GM21786 (cell line): ENCODE data around the gene UBE2U.
A peak's percentile ranks its signal among the peaks of the same experiment; 100 is the strongest.
"Not testable (repeated sequence)": the region's sequence is repeated elsewhere in the genome, so short reads cannot be mapped to it uniquely, and the experiment has no call there.

Source experiments
- ATAC-seq: cut with Tn5 transposase; IDR thresholded peaks from one replicate; pipeline ENCODE4 v1.9.1; 2021; ENCODE audit not compliant: unreplicated experiment

The UBE2U gene

DNA sequence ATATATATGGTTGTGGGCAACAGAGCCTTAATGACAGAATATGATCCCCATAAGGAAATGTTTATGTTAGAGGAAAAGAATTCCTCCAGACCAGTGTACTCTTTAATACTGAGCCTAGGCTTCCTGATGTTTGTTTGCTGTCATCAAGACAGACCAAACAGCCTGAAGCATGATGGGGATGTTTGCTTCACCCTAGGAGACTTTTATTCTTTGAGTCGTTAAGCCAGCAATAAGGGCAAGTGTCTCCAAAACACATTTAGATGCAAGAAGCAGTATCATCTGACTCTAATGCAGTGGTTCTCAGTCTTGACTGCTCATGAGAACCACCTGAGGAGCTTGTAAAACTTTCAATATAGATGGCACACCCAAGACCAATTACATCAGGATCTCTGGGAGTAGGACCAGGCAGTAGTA lies 33.1 kb downstream of the UBE2U start:
- ATAC-seq = no peak

DNA sequence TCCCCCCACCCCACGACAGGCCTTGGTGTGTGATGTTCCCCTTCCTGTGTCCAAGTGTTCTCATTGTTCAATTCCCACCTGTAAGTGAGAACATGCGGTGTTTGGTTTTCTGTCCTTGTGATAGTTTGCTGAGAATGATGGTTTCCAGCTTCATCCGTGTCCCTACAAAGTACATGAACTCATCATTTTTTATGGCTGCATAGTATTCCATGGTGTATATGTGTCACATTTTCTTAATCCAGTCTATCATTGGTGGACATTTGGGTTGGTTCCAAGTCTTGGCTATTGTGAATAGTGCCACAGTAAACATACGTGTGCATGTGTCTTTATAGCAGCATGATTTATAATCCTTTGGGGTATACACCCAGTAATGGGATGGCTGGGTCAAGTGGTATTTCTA lies 36.1 kb downstream of the UBE2U start:
- ATAC-seq = not testable (repeated sequence)

DNA sequence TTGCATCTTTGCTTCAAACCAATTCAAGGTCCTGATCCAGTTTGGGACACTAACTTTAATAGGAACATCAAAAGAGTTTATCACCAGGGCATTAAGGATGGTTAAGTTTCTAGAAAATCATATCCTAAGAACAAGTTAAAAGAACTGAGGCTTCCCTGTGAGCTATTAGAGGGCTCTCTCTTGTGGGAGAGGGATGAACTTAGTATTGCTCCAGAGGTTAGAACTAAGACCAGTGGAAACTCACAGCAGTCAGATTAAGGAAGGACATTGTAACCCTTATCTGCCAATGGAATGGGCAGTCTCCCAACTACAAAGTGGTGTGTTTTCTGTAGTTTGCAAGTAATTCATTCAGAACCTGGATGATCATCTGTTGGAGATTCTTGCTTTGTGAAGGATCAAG lies 36.8 kb downstream of the UBE2U start:
- ATAC-seq = no peak

DNA sequence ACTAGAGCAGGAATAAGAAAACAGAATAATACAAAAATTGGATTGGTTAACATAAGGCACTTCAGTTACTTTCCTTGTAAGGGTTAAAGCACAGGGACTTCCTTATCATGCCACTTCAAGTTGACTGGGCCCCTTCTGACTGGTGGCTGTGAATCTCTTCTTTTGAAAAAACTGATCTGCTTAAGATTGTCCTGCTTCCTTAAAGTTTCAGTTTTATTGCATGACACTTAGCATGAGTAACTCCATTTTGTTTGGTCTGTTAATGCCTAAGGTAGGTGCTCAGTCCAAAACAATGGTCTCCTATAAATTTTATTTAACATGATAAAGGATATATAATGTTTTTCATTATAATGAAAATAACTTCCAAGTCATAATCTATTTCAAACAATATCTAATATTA lies 37.6 kb downstream of the UBE2U start:
- ATAC-seq = no peak

DNA sequence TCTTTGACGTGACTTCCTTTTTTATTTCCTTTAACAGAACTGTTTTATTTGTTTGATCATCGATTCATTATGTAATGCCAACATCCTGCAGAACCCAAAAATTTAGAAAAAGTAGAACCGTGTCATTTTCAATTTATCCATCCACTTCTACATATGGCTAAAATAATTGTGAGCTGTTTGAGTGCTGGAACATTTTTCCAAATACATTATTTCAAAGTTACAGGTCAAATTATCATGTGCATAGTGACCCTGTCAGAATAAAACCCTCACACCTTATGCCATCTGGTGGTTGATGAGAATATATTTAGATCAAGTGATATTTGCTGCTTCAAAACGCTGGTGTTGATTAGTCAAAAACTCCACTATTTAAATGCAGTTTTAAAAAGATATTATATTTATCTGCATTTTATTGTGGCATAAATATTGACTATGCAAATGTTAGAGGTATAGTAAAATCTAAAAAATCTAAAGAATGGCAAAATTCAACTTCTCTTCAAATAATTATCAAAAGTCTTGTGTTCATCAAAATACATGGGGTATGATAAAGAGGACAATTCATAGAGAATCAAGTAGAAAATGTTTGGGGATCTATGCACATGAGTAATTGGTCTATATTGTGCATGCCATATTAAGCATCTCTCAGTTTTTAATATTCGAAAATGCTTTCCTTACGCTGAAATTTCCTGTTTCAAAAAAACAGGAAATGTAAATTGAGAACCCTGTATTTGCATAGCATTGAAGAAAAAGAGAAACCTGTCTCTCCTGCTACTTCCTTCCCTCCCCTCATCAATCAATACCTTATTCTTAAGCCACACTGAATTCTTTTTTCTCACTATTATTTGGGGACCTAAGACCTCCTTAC lies 39.7 kb downstream of the UBE2U start:
- ATAC-seq = no peak

DNA sequence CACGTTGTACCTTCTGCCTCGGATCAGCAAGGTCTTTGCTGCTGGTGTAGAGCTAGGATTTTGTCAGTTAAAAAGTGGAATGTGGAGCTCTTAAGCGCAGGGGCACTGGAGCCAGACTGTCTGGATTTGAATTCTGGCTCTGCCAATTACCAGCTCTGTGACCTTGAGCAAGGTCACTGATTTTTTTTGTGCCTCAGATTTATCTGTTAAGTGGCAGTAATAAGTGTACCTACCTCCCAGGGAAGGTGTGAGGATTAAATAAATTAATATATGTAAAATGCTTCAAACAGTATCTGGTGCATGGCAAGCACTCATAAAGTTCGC lies 40.3 kb downstream of the UBE2U start:
- no peak for ATAC-seq

DNA sequence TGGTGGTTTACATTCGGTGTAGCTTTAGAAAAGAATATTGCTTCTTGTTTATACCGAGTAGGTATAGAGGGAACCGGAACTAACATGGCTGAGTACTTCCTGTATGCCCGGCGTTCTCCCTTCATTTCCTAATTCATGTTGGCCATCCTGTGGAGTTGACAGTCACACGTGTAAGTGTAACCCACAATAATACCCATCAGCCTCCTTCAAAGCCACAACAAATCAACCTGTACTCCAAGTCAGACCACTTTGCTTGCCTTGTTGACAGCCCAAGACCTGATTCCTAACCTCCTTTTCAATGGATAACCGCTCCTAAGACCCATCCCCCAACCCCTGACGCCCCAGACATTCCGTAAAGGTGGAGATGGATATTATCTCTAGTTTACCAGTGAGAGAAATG lies 42.1 kb downstream of the UBE2U start:
- no peak for ATAC-seq

DNA sequence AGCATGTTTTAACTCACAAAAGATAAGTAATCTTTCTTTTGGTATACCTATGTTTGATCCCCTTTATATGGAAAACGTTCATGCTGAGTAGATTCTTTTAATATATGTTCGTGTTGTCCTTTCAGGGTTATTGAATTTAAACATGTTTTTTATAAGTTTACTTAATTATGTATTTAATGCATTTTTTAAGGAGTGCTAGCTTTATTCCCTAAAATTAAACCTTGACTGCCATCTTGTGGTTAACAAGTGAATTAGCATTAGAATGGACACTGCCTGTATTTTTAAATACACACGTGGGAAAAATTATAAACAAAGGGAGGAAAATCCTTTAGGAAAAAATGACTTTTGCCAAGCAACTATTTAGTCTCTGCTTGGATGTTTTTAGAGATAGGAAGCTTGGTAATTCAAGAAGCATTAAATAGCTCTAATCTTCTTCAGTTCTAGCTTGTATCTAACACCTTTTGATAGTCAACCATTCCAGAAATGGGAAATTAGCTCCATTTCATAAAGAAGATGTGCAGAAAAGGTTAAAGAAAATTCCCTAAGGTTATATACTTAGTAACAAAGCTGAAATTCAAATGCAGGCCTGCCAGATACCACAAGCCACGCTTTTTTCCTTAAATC lies 43.0 kb downstream of the UBE2U start:
- no peak for ATAC-seq

DNA sequence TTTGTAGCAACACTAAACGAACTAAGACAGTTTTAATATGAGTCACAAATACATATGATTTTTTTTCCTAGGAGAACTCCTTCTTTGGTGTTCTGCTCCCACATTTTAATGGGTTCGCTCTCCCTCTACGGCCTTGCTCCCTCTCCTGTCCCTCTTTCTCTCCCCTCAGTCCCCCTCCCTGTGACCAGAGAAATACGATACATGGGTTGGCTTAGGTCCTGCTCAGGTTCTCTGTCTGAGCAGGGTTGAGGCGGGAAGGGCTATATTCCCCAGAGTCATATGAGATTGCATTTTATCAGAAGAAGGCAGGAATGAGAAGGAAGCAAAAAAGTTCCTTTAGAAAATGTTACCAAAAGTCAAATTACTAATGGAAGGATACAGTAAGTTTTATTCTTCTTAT lies 44.6 kb downstream of the UBE2U start:
- ATAC-seq = no peak

DNA sequence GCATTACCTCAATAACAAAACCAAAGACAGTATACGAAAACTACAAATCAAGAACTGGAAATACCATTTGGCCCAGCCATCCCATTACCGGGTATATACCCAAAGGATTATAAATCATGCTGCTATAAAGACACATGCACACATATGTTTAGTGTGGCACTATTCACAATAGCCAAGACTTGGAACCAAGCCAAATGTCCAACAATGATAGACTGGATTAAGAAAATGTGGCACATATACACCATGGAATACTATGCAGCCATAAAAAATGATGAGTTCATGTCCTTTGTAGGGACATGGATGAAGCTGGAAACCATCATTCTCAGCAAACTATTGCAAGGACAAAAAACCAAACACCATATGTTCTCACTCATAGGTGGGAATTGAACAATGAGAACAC lies 47.0 kb downstream of the UBE2U start:
- ATAC-seq = not testable (repeated sequence)

DNA sequence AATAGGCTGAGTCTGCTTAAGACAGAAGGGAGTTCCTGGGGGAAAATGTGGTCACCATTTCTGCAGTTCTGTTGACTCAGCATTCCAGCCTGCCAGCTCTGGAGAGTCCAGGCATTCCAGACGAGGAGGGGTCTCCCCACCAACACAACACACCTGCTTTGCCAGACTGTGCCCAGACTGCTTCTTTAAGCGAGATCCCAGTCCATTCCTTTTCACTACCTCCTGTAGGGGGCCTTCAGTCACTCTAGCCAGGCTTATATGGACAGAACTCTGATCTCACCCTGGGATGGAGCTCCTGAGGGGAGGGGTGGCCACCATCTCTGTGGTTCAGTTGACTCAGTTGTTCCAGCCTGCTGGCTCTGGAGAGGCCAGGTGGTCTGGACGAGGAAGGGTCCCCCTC lies 48.5 kb downstream of the UBE2U start:
- no peak for ATAC-seq

DNA sequence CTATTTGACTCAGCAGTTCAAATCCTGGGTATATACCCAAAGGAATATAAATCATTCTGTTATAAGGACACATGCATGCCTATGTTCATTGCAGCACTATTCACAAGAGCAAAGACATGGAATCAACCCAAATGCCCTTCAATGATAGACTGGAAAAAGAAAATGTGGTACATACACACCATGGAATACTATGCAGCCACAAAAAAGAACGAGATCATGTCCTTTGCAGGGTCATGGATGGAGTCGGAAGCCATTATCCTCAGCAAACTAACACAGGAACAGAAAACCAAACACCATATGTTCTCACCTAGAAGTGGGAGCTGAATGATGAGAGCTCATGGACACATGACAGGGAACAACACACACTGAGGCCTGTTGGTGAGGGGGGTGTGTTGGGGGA lies 53.8 kb downstream of the UBE2U start:
- not testable (repeated sequence) for ATAC-seq

DNA sequence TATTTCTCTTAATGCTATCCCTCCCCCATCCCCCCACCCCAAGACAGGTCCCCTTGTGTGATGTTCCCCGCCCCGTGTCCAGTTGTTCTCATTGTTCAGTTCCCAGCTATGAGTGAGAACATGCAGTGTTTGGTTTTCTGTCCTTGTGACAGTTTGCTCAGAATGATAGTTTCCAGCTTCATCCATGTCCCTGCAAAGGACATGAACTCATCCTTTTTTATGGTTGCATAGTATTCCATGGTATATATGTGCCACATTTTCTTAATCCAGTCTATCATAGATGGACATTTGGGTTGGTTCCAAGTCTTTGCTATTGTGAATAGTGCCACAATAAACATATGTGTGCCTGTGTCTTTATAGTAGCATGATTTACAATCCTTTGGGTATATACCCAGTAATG lies 55.0 kb downstream of the UBE2U start:
- not testable (repeated sequence) for ATAC-seq

DNA sequence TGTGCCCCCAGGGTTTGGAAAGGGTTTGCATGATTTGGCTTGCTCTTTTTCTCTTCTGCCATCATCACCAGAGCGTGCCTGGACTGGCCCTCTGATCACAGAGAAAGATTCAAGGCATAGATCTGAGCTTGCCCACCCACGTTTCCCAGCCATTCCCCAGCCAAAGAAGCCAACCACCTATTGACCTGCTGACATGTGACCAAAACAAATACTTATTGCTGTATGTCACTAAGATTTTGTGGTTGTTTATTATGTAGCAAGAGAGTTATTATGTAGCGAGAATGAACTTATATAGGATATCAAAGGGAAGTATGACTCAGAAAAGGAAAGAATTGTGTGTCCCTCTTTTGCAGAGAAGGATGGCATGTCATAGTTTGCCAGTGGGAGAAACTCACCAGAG lies 59.9 kb downstream of the UBE2U start:
- no peak for ATAC-seq

DNA sequence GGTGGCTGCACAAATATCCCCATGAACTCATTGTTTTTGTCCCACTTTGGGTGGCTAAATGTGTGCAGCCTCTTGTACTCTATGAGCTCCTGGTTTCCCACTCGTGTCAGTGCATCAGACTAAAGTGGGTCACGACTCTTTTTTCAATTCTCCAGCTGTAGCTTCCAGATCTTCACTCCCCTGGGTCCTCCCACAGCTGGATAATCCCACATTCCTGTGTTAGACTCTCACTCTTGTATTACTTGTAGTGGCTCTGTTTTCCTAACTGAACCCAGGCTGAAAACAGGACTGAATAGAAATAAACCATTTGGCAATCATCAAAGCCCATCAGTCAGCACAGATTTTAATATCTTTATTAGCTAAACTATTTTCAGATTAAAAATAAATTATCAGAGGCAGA lies 60.4 kb downstream of the UBE2U start:
- ATAC-seq = no peak

DNA sequence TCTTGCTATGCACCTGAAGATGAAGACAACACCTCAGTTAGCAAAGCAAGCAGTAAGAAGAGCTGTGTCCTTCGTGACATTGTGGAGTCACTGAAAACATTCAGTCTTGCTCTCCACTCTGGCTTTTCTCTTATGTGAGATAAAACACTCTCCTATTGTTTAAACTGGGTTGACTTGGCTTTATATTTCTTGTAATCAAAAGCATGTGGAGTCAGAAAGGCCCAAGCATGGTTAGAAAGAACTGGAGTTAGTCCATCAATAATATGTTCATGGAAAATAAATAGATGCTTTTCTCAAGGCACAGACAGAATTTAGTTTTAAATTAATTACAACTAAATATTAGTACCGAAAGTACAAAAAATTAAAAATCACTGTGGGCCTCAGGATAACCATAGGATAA lies 61.7 kb downstream of the UBE2U start:
- ATAC-seq = no peak

DNA sequence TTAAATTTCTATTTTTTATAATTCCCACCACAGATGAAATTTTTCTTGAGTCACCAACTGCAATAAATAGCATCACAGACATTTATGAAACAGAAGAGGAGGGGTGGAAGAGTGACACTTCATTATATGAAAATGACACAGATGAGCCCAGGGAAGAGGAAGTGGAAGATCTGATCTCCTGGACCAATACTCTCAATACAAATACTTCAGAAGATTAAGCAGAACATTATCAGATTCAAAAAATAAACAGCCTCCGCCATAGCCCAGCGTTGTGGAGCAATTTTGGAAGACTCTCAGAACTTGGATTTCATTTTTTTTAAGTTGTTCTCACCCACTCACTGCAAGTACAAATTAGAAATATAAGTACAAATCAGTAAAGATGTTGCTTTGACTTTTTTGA lies 63.6 kb downstream of the UBE2U start:
- no peak for ATAC-seq

DNA sequence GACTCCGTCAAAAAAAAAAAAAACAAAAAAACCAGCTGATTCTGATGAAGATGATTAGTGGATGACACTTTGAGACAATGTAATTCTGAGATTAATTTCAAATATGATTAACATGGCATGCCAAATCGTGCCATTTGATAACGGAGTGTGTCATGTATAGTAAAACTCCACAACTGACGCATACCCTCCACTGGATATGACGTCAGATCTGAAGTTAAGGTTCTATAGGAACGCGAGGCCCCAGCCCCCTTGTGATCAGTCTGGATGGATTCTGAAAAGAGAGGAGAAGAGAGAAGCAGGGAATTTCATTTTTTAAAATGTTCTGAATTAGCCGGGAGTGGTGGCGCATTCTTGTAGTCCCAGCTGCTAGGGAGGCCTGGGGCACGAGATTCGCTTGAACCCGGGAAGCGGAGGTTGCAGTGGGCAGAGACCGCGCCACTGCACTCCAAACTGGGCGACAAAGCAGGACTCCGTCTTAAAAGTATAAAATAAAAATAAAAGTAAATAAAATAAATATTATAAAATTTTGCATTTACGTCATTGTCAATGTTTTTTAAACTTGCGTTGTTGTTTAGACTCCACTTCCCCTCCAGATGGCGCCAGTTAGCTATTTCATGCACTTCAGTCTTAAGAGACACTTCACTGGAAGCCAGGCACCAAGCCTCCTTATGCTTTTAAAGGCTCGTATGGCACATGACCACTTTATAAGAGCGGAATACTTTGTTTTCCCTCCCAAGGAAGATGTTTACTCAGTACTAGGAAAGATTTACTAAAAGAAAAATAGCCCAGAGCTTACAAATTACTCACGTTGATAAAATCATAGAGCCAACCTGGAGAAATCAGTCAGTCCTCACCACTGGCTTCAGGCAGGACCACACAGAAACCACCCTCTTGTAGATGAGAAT lies 65.5 kb downstream of the UBE2U start:
- peak; percentile 76 for ATAC-seq

DNA sequence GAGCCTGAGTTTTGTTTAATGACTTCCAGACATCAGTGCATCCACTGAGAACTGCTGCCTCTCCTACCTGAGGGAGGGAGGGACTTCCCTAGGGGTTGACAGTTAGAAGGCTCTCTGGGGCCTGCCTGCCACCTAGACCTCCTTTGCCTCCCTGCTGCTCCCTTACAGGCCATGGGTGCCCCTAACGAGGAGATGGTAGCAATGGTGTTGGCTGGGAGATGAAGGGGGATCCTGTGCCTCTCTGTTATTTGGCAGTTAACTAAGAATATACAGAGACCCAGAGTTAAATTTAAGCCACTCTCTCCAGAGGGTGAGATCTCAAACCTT lies 66.1 kb downstream of the UBE2U start:
- ATAC-seq = no peak

DNA sequence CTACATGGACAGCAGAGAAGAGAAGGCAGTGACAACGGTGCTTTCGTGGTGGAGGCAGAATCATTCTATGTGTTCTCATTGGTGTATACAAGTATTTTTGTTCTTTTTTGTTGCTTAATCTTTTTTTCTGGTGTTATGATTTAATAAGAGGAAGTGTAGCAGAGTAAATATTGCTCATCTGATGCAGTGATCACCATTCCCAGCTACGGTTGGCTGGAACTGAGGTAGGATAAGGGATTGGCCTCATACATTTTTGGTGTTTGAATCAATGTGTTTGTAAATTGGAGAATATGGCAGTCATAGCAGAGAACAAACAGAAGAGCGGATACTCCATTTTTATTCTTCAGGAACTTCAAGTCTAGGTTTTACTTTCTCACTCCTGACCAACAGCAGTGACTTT lies 76.6 kb downstream of the UBE2U start:
- no peak for ATAC-seq

DNA sequence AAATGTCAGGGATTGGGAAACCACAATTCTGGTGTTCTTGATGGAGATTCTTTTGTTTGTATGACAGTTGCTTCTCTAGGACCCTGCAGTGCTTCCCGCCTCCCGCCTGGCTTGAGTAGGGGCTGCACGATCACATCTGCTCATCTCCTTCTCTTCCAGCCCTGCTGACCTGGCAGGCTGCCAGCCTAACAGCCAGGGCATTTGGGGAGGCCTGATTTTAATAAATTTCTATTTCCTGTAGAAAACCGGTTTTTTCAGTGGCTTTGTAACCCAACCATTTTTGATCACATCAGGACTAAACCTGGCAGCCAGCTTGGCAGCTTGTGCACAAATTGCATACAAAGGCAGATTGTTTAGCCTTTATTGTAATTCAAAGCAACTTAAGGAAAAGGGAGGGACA lies 78.9 kb downstream of the UBE2U start:
- ATAC-seq = no peak

DNA sequence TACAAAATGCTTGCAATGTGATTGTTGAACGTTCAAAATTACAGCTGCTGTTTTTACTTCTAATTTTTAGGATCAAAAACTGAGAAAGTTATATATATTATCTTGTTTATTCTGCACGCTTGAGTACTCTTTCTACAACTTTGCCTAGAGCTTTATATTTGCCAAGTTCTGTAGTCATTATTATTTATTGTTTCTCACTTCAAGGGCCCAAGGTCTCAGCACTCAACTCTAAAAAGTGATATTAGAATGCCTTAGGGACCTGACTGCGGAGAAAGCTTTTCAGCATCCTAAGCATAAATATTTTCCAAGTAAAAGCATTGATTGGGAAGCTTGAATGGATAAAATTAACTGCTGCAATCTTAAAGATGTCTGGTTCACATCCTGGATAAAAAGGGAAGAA lies 83.6 kb downstream of the UBE2U start:
- no peak for ATAC-seq
